PFSK-1 (cell line): ENCODE results near the gene PTPRJ.

Source experiments
- TAF1 ChIP-seq: IDR thresholded peaks from 2 replicates; pipeline ENCODE4 v1.6.1; 2012; ENCODE audit warnings: low read length, control low read depth, borderline replicate concordance; ENCODE audit not compliant: insufficient read depth
- TF ChIP-seq, protein P1 (sequence below), 2 experiments: IDR thresholded peaks; 2 replicates each; pipeline versions ENCODE4 v1.6.1 to v1.8.0; 2011 to 2012; ENCODE audit warnings: low read depth in 2 of 2, low read length in 2 of 2, control low read depth in 1 of 2, inconsistent platforms in 1 of 2, mild to moderate bottlenecking in 1 of 2, moderate library complexity in 1 of 2; ENCODE audit not compliant: insufficient read depth in 1 of 2

DNA sequence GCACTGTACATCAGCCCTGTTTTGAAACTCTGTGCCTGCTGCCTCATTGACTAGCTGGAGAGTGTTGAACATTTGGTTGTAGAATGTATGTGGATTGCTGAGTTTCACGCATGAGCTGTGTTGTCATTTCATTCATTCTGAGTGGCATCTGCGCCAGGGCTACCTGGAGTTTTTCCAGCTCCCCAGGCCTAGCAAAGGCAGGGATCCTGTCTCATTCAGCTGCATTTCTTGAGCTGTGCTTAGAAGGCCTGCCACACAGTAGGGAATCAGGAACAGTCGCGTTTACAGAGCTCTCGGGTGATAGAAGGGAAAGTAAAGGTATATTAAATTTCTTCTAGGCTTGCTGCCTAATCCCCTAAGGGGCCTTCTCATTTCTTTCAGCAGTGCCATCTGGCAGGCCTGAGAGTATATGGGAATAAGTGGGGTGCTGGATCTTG, 44.3 kb downstream of the PTPRJ start:
- TF ChIP-seq TAF1, result no peak
- TF ChIP-seq, protein P1, sequence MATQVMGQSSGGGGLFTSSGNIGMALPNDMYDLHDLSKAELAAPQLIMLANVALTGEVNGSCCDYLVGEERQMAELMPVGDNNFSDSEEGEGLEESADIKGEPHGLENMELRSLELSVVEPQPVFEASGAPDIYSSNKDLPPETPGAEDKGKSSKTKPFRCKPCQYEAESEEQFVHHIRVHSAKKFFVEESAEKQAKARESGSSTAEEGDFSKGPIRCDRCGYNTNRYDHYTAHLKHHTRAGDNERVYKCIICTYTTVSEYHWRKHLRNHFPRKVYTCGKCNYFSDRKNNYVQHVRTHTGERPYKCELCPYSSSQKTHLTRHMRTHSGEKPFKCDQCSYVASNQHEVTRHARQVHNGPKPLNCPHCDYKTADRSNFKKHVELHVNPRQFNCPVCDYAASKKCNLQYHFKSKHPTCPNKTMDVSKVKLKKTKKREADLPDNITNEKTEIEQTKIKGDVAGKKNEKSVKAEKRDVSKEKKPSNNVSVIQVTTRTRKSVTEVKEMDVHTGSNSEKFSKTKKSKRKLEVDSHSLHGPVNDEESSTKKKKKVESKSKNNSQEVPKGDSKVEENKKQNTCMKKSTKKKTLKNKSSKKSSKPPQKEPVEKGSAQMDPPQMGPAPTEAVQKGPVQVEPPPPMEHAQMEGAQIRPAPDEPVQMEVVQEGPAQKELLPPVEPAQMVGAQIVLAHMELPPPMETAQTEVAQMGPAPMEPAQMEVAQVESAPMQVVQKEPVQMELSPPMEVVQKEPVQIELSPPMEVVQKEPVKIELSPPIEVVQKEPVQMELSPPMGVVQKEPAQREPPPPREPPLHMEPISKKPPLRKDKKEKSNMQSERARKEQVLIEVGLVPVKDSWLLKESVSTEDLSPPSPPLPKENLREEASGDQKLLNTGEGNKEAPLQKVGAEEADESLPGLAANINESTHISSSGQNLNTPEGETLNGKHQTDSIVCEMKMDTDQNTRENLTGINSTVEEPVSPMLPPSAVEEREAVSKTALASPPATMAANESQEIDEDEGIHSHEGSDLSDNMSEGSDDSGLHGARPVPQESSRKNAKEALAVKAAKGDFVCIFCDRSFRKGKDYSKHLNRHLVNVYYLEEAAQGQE (IDR thresholded peaks at IDR 0.05; ENCODE audit: insufficient read depth in 1 of 2, low read depth in 2 of 2, low read length in 2 of 2), result no peak
